Thyroid gland (tissue), 4 donors: ENCODE data around the gene IGFBP7.

Source experiments
- POLR2A ChIP-seq, 2 donors: fragments of 450-650 bp; IDR thresholded peaks; one replicate each; pipeline ENCODE4 v1.6.1; 2017; ENCODE audit warnings: antibody characterized with exemption in 2 of 2, mild to moderate bottlenecking in 2 of 2, moderate library complexity in 1 of 2
- TF ChIP-seq, protein P1 (sequence below), 6 experiments: fragments of 200-600 bp in 3 of 6; fragments of 450-650 bp in 3 of 6; sonication (generic) in 3 of 6; IDR thresholded peaks; one replicate each; pipeline ENCODE4 v1.5.1; 2016 to 2019; ENCODE audit warnings: antibody characterized with exemption in 6 of 6, mild to moderate bottlenecking in 2 of 6, inconsistent platforms in 1 of 6, moderate library complexity in 1 of 6

GRCh38 chr4:57154926-57155325, 44.7 kb upstream of the IGFBP7 start:
- TF ChIP-seq, protein P1, sequence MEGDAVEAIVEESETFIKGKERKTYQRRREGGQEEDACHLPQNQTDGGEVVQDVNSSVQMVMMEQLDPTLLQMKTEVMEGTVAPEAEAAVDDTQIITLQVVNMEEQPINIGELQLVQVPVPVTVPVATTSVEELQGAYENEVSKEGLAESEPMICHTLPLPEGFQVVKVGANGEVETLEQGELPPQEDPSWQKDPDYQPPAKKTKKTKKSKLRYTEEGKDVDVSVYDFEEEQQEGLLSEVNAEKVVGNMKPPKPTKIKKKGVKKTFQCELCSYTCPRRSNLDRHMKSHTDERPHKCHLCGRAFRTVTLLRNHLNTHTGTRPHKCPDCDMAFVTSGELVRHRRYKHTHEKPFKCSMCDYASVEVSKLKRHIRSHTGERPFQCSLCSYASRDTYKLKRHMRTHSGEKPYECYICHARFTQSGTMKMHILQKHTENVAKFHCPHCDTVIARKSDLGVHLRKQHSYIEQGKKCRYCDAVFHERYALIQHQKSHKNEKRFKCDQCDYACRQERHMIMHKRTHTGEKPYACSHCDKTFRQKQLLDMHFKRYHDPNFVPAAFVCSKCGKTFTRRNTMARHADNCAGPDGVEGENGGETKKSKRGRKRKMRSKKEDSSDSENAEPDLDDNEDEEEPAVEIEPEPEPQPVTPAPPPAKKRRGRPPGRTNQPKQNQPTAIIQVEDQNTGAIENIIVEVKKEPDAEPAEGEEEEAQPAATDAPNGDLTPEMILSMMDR (IDR thresholded peaks at IDR 0.05) = no peak
- no peak for TF ChIP-seq POLR2A (IDR thresholded peaks at IDR 0.05)
